ENCODE data around the gene JUNB.

The JUNB gene

DNA sequence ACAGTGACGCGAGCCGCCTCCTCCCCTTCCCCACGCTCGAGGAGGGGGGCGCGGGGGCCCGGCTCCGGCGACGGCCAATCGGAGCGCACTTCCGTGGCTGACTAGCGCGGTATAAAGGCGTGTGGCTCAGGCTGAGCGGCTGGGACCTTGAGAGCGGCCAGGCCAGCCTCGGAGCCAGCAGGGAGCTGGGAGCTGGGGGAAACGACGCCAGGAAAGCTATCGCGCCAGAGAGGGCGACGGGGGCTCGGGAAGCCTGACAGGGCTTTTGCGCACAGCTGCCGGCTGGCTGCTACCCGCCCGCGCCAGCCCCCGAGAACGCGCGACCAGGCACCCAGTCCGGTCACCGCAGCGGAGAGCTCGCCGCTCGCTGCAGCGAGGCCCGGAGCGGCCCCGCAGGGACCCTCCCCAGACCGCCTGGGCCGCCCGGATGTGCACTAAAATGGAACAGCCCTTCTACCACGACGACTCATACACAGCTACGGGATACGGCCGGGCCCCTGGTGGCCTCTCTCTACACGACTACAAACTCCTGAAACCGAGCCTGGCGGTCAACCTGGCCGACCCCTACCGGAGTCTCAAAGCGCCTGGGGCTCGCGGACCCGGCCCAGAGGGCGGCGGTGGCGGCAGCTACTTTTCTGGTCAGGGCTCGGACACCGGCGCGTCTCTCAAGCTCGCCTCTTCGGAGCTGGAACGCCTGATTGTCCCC is at the start of gene JUNB:
Gene JUNB, plus strand, starts transcription at position 142 of the 706 bp plus-strand sequence. Its CDS starts 286 bp downstream, at position 428.
- peak; percentile 91 for DNase-seq

DNA sequence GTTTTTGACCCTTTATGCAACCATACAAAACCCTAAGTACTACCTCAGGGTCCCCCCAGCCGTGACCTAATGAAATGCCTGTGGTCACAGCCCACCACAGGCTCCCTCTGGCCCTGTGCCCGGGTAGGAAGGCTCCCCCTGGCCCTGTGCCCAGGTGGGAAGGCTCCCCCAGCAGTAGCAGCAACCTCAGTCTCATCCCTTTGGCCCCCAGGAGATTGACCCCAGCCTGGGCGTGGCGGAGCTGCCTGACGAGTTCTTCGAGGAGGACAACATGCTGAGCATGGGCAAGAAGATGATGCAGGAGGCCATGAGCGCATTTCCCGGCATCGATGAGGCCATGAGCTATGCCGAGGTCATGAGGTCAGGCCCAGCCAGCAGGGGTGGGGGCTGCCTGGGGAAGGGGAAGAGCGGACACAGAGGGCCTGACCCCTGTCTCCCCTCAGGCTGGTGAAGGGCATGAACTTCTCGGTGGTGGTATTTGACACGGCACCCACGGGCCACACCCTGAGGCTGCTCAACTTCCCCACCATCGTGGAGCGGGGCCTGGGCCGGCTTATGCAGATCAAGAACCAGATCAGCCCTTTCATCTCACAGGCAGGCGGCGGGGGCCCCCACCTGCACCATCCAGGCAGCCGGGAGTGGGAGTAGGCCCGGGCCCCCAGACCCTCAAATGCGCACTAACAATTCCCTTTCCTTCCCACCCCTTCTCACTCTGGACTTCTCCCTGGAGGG is 46.0 kb upstream of the JUNB start:
- DNase-seq: peak; percentile 87

DNA sequence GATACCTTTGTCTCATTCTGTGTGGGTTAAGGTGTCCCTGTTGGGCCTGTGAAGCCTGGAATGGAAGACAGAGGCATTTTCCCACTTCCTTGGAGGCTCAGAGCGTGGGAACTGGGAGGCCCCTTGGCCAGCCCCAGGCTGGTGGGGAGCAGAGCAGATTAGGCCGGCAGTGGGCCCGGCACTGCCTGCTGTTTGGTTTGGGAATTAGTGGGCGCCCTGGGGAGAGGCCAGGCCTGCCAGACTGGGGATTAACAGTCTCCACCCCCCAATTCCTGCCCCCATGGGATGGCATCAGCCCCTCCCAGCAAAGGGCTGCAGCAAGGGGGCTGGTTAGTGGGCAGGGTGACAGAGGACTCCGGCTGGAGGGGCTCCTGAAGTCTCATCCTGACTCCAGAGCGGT is 42.8 kb upstream of the JUNB start:
- DNase-seq: no peak

DNA sequence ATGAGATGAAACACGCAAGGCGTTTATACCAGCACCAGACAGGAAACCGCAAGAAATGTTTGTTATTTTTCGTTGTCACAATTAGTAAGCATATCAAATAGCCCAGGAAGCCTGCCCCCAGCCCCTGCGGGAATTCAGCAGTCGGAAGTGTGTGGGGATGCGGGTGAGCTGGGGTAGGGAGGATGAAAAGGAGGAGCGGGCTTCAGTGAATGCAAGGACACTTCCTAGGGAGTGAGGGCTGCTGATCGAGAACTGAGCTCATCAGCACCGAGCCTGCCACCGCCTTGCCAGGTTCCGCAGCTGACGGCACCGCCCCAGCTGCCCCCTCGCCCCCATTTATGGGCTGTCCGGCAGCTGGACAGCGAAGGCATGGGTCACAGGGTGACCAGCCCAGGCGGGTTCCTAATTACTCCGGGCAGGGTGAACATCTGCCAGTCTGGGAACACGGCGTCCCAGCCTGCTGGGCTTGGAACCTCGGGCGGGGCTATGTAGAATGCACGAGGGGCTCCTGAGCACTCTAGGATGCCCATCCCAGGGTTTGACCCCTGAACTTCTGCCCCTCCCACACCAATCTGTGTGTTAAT is 41.3 kb upstream of the JUNB start:
- DNase-seq: no peak

DNA sequence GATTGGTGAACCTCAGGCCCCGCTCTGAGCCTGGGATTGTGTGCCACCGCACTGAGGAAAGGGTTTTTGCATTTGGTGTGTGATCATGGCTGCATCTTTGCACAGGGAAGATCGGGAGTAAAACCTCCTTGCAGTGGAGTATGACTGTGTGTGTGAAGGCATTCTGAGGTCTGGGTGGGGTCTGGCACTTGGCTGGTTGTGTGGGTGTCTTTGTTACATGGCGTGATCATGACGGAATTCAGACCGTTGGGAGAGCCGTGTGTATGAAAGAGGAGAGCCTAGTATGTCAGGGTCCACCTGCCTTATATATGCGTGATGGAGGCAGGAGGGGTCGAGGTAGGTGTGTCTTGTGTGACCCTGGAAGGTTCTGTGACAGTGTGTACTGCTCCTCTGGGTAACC is 40.4 kb upstream of the JUNB start:
- DNase-seq: no peak

DNA sequence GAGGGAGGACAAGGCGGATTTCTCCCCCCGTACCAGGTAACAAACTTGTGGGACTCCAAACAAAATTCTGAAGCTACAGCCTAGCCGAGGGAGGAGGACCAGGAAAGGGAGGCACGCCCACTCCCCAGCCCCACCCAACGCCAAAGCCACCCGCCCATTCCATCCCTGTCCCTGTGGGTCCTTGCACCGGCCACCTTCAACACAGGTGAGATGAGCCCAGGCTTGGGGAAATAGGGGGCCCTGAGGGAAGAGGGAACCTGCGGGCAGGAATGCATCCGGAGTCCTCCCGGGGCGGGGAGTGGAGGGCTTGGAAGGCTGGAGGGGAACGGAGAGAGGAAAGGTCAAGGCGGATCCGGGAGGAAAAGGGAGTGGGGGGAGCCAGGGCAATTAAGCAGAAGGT is 39.7 kb upstream of the JUNB start, which contains the start of gene BEST2:
Gene BEST2, plus strand, starts transcription at position 157 of the 400 bp plus-strand sequence. CDS start 802 bp downstream, outside the sequence.
- no peak for DNase-seq

DNA sequence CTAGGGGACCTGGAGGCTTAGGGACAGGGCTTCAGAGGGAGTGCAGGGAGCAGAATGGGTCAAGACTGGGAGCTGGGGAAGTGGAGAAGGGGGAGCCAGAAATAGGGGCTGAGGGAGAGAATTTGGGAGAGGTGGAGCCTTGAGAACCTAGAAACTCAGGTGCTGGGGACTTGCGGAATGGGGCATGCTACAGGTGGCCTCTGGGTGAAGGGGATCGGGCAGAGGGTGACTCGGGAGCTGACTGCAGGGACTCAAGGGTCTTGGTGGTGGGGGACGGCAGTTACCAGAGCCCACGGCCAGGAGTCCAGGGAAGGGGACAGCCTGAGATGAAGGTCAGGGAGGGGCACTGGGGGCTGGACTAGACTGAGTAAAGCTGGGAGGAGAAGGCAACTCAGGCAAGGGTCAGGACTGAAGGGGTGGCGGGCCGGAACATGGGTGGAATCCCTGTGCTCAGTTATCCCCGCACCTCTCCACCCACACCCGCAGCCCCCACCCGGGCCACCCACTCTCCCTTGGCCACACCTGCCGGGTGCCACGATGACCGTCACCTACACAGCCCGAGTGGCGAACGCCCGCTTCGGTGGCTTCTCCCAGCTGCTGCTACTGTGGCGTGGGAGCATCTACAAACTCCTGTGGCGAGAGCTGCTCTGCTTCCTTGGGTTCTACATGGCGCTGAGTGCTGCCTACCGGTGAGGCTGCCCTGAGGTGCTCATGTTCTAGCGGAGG is 39.1 kb upstream of the JUNB start:
- no peak for DNase-seq

DNA sequence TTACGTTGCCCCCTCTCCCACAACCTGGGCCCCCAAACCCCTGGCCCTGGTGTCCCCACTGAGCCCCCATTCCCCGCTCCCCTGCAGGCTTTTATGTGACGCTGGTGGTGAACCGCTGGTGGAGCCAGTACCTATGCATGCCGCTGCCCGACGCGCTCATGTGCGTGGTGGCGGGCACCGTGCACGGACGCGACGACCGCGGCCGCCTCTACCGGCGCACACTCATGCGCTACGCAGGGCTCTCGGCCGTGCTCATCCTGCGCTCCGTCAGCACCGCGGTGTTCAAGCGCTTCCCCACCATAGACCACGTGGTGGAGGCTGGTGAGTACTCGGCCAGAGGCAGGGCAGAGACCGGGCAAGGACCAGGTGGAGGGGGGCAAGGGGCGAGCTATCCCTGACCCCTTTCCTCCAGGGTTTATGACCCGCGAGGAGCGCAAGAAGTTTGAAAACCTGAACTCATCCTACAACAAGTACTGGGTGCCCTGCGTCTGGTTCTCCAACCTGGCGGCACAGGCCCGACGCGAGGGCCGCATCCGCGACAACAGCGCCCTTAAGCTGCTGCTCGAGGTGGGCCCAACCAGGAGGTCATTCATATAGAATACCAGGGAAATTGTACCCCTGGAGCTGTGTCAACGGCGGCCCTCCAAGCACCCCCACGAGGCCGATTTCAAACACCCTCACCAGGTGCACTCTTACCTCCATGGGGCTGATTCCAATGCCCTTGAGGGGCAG is 36.7 kb upstream of the JUNB start:
- DNase-seq: no peak

DNA sequence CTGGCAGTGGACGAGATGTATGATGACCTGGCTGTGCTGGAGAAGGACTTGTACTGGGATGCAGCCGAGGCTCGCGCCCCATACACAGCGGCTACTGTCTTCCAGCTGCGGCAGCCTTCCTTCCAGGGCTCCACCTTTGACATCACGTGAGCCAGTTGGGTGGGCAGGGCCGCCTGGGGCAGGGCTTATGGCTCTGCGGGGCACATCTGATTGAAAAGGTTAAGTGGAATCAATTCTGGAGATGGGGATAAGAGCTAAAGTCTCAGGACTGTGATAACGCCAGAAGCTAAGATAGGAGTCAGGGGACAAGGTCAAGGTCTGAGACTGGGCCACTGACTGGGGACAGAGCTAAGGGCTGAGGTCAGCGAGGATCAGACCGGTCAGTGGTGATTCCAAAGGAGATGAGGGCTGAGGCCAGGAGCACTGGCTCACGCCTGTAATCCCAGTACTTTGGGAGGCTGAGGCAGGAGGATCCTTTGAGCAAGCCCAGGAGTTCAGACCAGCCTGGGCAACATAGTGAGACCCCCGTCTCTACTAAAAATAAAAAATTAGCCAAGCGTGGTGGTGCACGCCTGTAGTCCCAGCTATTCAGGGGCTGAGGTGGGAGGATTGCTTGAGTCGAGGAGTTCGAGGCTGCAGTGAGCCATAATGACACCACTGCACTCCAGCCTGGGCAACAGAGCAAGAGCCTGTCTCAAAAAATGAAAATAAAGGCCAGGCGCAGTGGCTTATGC is 35.0 kb upstream of the JUNB start:
- DNase-seq: no peak

DNA sequence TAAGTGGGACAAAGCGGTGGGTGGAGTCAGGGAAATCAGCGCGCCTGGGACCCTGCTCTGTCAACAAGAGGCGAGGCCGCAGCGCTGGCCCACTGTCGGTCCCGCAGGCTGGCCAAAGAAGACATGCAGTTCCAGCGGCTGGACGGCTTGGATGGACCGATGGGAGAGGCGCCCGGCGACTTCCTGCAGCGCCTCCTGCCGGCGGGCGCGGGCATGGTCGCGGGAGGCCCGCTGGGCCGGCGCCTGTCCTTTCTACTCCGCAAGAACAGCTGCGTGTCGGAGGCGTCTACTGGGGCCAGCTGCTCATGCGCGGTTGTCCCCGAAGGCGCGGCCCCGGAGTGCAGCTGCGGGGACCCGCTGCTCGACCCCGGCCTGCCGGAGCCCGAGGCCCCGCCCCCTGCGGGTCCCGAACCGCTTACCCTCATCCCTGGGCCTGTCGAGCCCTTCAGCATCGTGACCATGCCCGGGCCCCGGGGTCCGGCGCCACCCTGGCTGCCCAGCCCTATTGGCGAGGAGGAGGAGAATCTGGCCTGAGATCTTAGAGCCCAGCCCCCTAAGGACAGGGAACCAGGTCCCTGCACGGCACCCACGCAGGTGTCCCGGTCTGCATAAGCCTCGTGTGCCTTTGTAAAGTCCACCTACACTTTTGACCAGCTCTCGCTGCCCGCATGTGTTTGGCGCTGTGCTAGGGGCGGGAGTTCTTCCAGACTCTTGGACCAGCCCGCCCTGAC is 33.6 kb upstream of the JUNB start:
- DNase-seq: peak; percentile 58

DNA sequence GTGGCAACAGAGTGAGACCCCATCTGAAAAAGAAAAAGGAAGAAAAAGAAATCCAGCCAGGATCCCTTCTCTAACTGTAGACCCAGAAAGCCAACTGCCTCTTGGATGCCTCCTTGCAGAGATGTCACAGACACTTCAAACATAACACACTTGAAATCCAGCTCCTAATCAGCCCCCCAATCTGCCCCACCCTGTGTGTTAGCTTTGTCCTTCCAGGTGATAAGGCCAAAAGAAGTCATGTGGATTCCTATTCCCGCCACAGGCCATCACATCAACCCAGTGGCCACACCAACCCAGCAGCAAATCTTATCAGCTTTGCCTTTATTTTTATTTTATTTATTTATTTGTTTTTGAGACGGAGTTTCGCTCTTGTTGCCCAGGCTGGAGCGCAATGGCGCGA is 31.6 kb upstream of the JUNB start:
- no peak for DNase-seq

DNA sequence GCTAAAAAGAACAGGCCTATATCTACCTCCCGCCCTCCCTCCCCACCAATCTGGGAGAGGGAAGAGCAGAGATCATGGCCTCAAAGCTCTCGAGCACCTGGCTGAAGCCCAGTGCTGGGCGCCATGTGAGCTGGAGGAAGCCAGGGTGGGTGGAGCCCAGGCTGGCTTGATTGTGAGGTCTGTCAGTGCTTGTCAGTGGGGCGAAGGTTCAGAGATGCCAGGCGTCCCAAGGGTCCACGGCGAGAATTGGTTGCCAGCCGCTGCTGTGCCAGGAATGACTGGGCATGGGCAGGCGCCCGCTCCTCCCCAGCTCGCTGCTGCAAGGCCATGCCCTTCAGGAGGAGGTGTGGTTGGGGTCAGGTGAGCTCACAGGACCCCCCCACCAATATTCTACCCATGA is 28.2 kb upstream of the JUNB start:
- no peak for DNase-seq

DNA sequence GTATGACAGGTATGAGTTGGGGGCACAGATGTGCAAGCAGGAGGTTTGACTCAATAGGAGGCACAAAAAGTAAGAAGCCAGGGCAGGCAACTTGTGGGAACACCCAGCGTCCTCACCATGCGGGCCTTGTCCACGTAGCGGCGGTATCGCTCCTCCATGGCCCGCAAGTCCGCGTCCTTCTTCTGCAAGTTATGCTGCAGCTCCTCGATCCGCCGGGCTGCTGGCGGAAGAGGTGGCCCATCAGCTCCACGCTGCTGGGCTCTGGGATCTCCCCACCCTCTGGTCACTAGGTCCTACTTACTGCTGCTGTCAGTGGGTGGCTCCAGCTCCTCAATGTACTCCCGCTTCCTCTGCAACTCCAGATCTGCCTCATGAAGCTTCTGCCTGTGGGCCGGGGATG is 26.6 kb upstream of the JUNB start:
- no peak for DNase-seq

DNA sequence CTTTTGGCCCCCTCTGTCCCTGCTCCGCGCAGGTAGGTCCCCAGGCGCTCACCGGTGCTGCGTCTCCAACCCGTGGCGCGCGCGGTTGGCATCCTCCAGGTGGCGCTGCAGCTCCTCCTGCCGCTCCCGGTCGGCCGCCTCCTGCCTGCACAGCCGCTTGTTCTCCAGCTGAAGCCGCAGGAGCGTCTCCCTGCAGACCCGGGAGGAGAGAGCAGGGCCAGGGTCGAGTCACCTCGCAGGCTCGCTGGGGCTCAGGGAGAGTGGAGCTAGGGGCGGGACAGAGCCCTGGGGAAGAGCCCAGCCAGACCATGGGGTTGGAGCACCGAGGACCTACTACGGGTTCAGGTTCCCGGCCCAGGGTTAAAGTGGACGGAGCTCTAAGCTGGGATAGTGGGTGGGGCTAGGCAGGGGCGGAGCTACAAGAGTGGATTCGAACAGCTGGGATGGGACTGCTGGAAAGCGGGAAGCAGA is 25.2 kb upstream of the JUNB start:
- DNase-seq: no peak

DNA sequence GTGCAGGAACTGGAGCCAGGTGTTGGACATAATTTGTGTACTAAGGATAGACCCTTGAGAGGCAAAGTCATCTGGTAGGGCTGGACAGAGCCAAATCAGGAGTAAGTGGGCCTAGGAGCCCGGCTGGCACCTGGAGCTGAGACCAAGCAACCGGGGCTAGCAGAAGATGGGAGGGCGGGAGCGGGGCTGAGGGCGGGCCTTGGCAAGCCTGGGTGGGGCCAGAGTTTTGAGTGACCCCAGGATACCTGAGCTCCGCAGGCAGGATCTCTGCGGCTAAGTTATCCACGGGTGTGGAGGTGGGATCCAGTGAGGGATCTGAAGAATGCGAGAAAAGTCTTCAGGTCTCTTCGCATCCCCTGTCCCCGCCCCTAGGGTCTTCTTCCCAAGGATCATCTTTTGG is 24.1 kb upstream of the JUNB start:
- DNase-seq: no peak

DNA sequence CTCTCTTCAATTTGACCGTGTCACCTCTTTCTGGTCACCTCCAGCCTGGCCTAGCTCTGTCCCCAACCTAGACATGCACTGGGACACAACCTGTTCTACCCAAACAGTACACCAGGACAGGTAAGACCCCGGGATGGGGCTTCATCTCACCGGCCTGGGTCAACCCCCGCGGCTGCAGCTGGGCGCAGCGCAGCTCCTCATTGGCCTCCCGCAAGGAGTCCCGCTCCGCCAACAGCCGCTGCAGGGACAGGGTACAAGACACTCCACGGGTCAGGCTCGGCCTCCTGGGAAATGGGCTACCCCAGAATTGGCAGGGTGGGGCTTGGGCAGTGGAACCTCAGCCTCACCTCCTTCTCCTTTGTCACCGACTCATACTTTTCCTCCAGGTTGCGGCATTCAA is 23.6 kb upstream of the JUNB start:
- DNase-seq: no peak

DNA sequence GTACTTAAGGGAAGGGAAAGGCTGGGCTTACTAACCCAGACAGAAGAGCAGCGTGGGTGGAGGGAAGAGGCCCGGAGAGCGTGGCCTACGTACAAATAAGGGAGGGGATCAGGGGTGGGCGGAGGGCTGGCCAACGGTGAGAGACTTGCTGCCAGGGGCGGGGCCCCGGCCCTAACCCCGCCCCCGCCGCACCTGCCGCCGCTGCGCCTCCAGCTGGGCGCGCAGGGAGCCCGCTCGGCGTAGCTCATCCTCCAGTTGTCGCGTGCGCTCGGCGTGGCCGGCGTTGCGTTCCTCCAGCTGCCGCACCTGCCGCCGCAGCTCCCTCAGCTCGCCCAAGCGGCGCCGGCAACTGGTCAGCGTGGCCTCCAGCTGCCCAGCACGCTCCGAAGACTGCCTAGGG is 21.6 kb upstream of the JUNB start:
- no peak for DNase-seq

DNA sequence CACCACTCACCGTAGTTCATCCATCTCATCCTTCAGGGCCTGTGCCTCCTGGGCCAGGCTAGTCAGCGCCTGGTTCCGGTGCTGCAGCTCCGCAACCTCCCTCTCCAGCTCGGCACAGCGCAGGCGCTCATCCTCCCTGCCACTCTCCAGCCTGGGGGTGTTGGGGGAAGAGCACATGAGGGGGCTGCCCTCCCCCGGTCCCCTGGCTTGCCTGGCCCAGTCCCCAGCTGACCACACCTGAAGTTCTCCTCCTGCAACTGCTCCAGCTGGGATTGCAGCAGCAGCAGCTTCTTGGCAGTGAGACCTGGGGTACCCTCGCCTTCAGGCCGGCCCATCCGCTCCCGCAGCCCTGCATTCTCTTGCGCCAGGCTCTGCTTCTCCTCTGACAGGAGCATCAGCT is 20.4 kb upstream of the JUNB start:
- DNase-seq: no peak

DNA sequence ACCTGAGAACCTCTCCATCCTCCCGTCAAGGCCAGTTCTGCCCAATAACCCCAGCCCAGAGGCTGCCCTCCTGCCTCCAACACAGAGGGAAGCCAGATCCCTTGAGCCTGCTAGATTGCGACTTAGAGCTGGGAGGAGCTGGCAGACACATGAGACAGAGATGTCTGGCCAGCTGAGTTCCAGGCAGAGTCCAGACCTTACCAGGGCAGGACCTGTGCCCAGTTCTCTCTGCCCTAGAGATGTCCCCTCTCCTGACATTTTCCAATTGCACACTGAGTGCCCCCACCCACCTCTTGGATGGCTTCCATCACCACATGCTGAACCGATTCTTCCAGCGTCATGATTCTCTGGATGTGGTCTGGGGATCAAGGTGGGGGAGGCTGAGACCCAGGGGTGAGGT is 19.0 kb upstream of the JUNB start:
- DNase-seq: no peak

DNA sequence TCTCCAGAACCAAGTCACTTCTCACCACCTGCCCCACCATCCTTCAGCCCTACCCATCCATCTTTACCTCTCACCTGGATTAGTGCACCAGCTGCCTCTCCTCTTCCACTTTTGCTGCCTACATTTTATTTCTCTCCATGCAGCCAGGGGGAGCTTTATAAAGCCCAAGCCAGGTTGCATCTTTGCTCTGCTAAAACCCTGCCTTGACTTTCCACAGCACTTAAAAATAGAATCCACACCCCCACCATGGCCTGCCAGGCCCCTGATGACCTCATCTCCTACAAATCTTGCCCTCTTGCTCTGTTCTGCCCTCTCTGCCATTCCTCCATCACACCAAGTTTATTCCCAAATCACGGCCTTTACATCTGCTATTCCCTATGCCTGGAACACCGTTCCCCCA is 17.7 kb upstream of the JUNB start:
- no peak for DNase-seq
